HepG2 (cell line): ENCODE results near the gene GGPS1. TPM values are rescaled to one million over a fixed set of nuclear protein-coding genes. Genes with fewer than 3 reads are reported as not detected.
A peak's percentile ranks its signal among the peaks of the same experiment; 100 is the strongest.

ENCODE experiments used
- AHDC1 ChIP-seq: sonication (generic); formaldehyde crosslinking; IDR thresholded peaks from 2 replicates; pipeline ENCODE4 v1.5.1; 2020; ENCODE audit warnings: mild to moderate bottlenecking, missing genetic modification reagents, borderline replicate concordance
- CENPT ChIP-seq: sonication (generic); formaldehyde crosslinking; IDR thresholded peaks from 2 replicates; pipeline ENCODE4 v1.8.0; 2022; ENCODE audit warnings: low read depth, mild to moderate bottlenecking, moderate library complexity, missing genetic modification reagents
- CREBL2 ChIP-seq: sonication (generic); formaldehyde crosslinking; IDR thresholded peaks from 2 replicates; pipeline ENCODE4 v1.8.1; 2023; ENCODE audit warnings: missing genetic modification reagents, mild to moderate bottlenecking, borderline replicate concordance
- E2F5 ChIP-seq: sonication (generic); formaldehyde crosslinking; conservative IDR thresholded peaks from 2 replicates; pipeline ENCODE4 v1.4.0; 2020; ENCODE audit warnings: missing genetic modification reagents
- FOXK2 ChIP-seq: fragments of 450-650 bp; IDR thresholded peaks from 2 replicates; pipeline ENCODE4 v1.6.1; 2016
- GABPB1 ChIP-seq: IDR thresholded peaks from 2 replicates; pipeline ENCODE4 v1.6.1; 2016; ENCODE audit warnings: mild to moderate bottlenecking, missing genetic modification reagents, moderate library complexity, missing compliant biosample characterization
- IRX3 ChIP-seq: sonication (generic); formaldehyde crosslinking; IDR thresholded peaks from 2 replicates; pipeline ENCODE4 v1.8.1; 2023; ENCODE audit warnings: mild to moderate bottlenecking, low read depth, missing genetic modification reagents, borderline replicate concordance
- ISX ChIP-seq: sonication (generic); formaldehyde crosslinking; conservative IDR thresholded peaks from 2 replicates; pipeline ENCODE4 v1.5.0; 2020; ENCODE audit warnings: missing genetic modification reagents
- NFE2L1 ChIP-seq: sonication (generic); formaldehyde crosslinking; IDR thresholded peaks from 2 replicates; pipeline ENCODE4 v1.4.0; 2020; ENCODE audit warnings: missing genetic modification reagents, mild to moderate bottlenecking, borderline replicate concordance
- PHB2 ChIP-seq: fragments of 450-650 bp; IDR thresholded peaks from 2 replicates; pipeline ENCODE4 v1.6.1; 2018; ENCODE audit not compliant: partially characterized antibody
- SMAD1 ChIP-seq: sonication (generic); formaldehyde crosslinking; IDR thresholded peaks from 2 replicates; pipeline ENCODE4 v1.4.0; 2020; ENCODE audit warnings: missing genetic modification reagents, low read depth, mild to moderate bottlenecking, borderline replicate concordance
- SNAPC2 ChIP-seq: sonication (generic); formaldehyde crosslinking; IDR thresholded peaks from 2 replicates; pipeline ENCODE4 v1.8.1; 2022; ENCODE audit warnings: mild to moderate bottlenecking, missing genetic modification reagents
- SRSF4 ChIP-seq: fragments of 200-400 bp; formaldehyde crosslinking; IDR thresholded peaks from one replicate; pipeline ENCODE4 v1.6.1; 2018; ENCODE audit warnings: mild to moderate bottlenecking, low read depth, low read length, moderate library complexity; ENCODE audit not compliant: poor library complexity, severe bottlenecking
- TGIF2 ChIP-seq: IDR thresholded peaks from 2 replicates; pipeline ENCODE4 v1.6.1; 2016; ENCODE audit warnings: control low read depth, missing compliant biosample characterization
- ZFP41 ChIP-seq: sonication (generic); formaldehyde crosslinking; IDR thresholded peaks from 2 replicates; pipeline ENCODE4 v1.4.0; 2020; ENCODE audit warnings: mild to moderate bottlenecking, missing genetic modification reagents, borderline replicate concordance
- ZNF10 ChIP-seq: sonication (generic); formaldehyde crosslinking; IDR thresholded peaks from 2 replicates; pipeline ENCODE4 v1.4.0; 2020; ENCODE audit warnings: mild to moderate bottlenecking, low read depth, missing genetic modification reagents, borderline replicate concordance
- ZNF275 ChIP-seq: sonication (generic); formaldehyde crosslinking; IDR thresholded peaks from 2 replicates; pipeline ENCODE4 v1.8.0; 2022; ENCODE audit warnings: missing genetic modification reagents, mild to moderate bottlenecking, inconsistent platforms, borderline replicate concordance
- ZNF430 ChIP-seq: sonication (generic); formaldehyde crosslinking; IDR thresholded peaks from 2 replicates; pipeline ENCODE4 v1.9.0; 2021; ENCODE audit warnings: mild to moderate bottlenecking, missing genetic modification reagents
- ZSCAN30 ChIP-seq: sonication (generic); formaldehyde crosslinking; IDR thresholded peaks from 2 replicates; pipeline ENCODE4 v1.5.0; 2020; ENCODE audit warnings: mild to moderate bottlenecking, missing genetic modification reagents
- polyA plus RNA-seq, 8 experiments: library from polyadenylated mRNA; depleted of rRNA in 3 of 8; stranded (reverse) in 7 of 8; unstranded in 1 of 8; fragments of >200 nt; fragmentation: Illumina TruSeq in 4 of 8; extraction: Trizol in 4 of 8; gene quantifications; 2 replicates each; pipeline versions ENCODE4 v1.2.1 to v1.2.3, GENCODE V29; 2011 to 2016; ENCODE audit warnings: low read depth in 4 of 8, missing spikeins in 1 of 8, mixed read lengths in 1 of 8; ENCODE audit not compliant: insufficient read depth in 1 of 8
- total RNA-seq, 5 experiments: library from RNA; depleted of rRNA; stranded (reverse); fragments of >200 nt; fragmentation: Illumina TruSeq; extraction: Trizol; gene quantifications; 2 replicates each; pipeline ENCODE4 v1.2.3, GENCODE V29; 2016; ENCODE audit warnings: low read depth in 1 of 5
- TF ChIP-seq, protein P1 (sequence below): sonication (generic); formaldehyde crosslinking; IDR thresholded peaks from 2 replicates; pipeline ENCODE4 v1.4.0; 2020; ENCODE audit warnings: missing genetic modification reagents
- TF ChIP-seq, protein P2 (sequence below): fragments of 450-650 bp; IDR thresholded peaks from 2 replicates; pipeline ENCODE4 v1.6.1; 2017

The GGPS1 gene
- total and polyA plus RNA-seq, 2 of the 13 experiments (the other 11 are each of a cell fraction or from before 2014, with no cell fraction given): 28.8 to 42.6 TPM

GRCh38 chr1:235295902-235296350, 32.4 kb upstream of the GGPS1 start (continued):
- TF ChIP-seq AHDC1 (CRISPR knock-in tag): peak; percentile 97
- no peak for TF ChIP-seq ZNF275
- no peak for TF ChIP-seq IRX3 (CRISPR knock-in tag)
- TF ChIP-seq SRSF4: no peak
- no peak; the same call in 1 of the 2 replicates for TF ChIP-seq GABPB1 (CRISPR knock-in tag)
- TF ChIP-seq SMAD1 (CRISPR knock-in tag): no peak
- TF ChIP-seq ISX (CRISPR knock-in tag): no peak
- TF ChIP-seq PHB2: no peak
- TF ChIP-seq ZFP41 (CRISPR knock-in tag): no peak
- TF ChIP-seq FOXK2: peak; percentile 84
- TF ChIP-seq, protein P1, sequence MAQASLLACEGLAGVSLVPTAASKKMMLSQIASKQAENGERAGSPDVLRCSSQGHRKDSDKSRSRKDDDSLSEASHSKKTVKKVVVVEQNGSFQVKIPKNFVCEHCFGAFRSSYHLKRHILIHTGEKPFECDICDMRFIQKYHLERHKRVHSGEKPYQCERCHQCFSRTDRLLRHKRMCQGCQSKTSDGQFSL: no peak
- TF ChIP-seq TGIF2 (CRISPR knock-in tag): 0 out of 2 replicates have a peak, but pooled peaks have one; percentile 24
- TF ChIP-seq, protein P2, sequence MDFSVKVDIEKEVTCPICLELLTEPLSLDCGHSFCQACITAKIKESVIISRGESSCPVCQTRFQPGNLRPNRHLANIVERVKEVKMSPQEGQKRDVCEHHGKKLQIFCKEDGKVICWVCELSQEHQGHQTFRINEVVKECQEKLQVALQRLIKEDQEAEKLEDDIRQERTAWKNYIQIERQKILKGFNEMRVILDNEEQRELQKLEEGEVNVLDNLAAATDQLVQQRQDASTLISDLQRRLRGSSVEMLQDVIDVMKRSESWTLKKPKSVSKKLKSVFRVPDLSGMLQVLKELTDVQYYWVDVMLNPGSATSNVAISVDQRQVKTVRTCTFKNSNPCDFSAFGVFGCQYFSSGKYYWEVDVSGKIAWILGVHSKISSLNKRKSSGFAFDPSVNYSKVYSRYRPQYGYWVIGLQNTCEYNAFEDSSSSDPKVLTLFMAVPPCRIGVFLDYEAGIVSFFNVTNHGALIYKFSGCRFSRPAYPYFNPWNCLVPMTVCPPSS: no peak
- no peak for TF ChIP-seq CENPT (CRISPR knock-in tag)
- TF ChIP-seq E2F5 (CRISPR knock-in tag): no peak
- no peak for TF ChIP-seq CREBL2
- no peak for TF ChIP-seq ZNF10 (CRISPR knock-in tag)
- no peak; the same call in 1 of the 2 replicates for TF ChIP-seq ZNF430 (CRISPR knock-in tag)
- TF ChIP-seq ZSCAN30 (CRISPR knock-in tag): no peak
- TF ChIP-seq NFE2L1 (CRISPR knock-in tag): no peak
- TF ChIP-seq SNAPC2 (CRISPR knock-in tag): no peak
